ENCODE results near the gene CCSER1. TPM values are rescaled to one million over a fixed set of nuclear protein-coding genes. Genes with fewer than 3 reads are reported as not detected.

CCSER1 gene
- total and polyA plus RNA-seq, 2 experiments from 2014 or later: 2.9 to 3.4 TPM

DNA sequence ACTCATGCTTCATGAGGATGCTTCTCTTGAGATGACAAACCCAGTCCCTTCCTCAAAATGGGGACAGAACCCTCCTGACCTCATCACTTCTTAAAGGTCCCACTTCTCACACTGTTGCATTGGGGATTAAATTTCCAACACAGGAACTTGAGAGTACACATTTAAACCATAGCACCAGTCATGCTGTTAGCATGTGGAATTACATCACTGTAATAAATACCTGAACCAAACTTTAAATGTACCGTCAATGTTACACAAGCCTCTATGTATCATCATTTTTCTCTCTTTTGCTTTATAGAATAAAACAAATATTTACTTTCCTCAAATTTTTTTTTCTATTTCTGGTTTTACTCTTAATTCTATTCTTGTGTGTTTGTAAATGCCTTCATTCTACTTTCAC lies 448.2 kb downstream of the CCSER1 start:
- H3K79me2 ChIP-seq (replicated peaks; ENCODE audit: insufficient read depth): no peaks in the 10 kb centered on the region
- no peak overlapping the region for H3K4me3 Mint-ChIP-seq
- H3K27ac Mint-ChIP-seq: no peak overlapping the region
- H3F3A ChIP-seq (replicated peaks; ENCODE audit: low read depth): no peaks in the 10 kb centered on the region
- peaks cover 8% of the 10 kb centered on the region for H3K4me1 Mint-ChIP-seq
- no peaks in the 10 kb centered on the region for H3K9me2 ChIP-seq (ENCODE audit: insufficient read depth)
- no peaks in the 10 kb centered on the region for H3K27me3 Mint-ChIP-seq (ENCODE audit: insufficient read depth, low read depth, poor library complexity)
- DNase-seq (ENCODE audit: low spot score) (no peak), ATAC-seq (no peak)
- no peak overlapping the region for H3K4me2 ChIP-seq
- no peaks in the 10 kb centered on the region for H3K27me3 ChIP-seq (ENCODE audit: insufficient read depth)
- H2AFZ ChIP-seq: no peak overlapping the region
- H3K36me3 ChIP-seq (ENCODE audit: insufficient read depth): no peaks in the 10 kb centered on the region
- no peak overlapping the region for H3K27ac ChIP-seq (ENCODE audit: low read depth)
- no peaks in the 10 kb centered on the region for H3K36me3 Mint-ChIP-seq (ENCODE audit: low read depth)
- H3K4me1 ChIP-seq (ENCODE audit: insufficient read depth): 0 out of 2 replicates have a peak, but pooled peaks cover 4% of the 10 kb centered on the region
- H3K9me3 Mint-ChIP-seq: no peaks in the 10 kb centered on the region
- no peak for TF ChIP-seq EZH2phosphoT487 (IDR thresholded peaks at IDR 0.05; ENCODE audit: unreplicated experiment)
- no peak for TF ChIP-seq STAT1 (IDR thresholded peaks at IDR 0.05; ENCODE audit: unreplicated experiment)
- no peak for TF ChIP-seq POLR2AphosphoS5 (IDR thresholded peaks at IDR 0.05; ENCODE audit: low read depth)
- TF ChIP-seq CREB1 (CRISPR knock-in tag; IDR thresholded peaks at IDR 0.05; ENCODE audit: low read depth): no peak
- TF ChIP-seq ZNF331 (CRISPR knock-in tag; IDR thresholded peaks at IDR 0.05; ENCODE audit: low read depth): no peak
- TF ChIP-seq, protein P1, sequence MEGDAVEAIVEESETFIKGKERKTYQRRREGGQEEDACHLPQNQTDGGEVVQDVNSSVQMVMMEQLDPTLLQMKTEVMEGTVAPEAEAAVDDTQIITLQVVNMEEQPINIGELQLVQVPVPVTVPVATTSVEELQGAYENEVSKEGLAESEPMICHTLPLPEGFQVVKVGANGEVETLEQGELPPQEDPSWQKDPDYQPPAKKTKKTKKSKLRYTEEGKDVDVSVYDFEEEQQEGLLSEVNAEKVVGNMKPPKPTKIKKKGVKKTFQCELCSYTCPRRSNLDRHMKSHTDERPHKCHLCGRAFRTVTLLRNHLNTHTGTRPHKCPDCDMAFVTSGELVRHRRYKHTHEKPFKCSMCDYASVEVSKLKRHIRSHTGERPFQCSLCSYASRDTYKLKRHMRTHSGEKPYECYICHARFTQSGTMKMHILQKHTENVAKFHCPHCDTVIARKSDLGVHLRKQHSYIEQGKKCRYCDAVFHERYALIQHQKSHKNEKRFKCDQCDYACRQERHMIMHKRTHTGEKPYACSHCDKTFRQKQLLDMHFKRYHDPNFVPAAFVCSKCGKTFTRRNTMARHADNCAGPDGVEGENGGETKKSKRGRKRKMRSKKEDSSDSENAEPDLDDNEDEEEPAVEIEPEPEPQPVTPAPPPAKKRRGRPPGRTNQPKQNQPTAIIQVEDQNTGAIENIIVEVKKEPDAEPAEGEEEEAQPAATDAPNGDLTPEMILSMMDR (conservative IDR thresholded peaks at IDR 0.05; ENCODE audit: low read depth in 2 of 2): no peak
- TF ChIP-seq ZNF114 (CRISPR knock-in tag; IDR thresholded peaks at IDR 0.05): no peak
- no peak for TF ChIP-seq EZH2 (IDR thresholded peaks at IDR 0.05; ENCODE audit: low read depth, unreplicated experiment)
- no peak for TF ChIP-seq NANOG (IDR thresholded peaks at IDR 0.05; ENCODE audit: borderline replicate concordance)
- no peak for TF ChIP-seq REST (IDR thresholded peaks at IDR 0.05; ENCODE audit: unreplicated experiment)
- TF ChIP-seq JUNB (IDR thresholded peaks at IDR 0.05; ENCODE audit: unreplicated experiment): no peak
- TF ChIP-seq ZNF462 (CRISPR knock-in tag; IDR thresholded peaks at IDR 0.05): no peak
- TF ChIP-seq ETS1 (IDR thresholded peaks at IDR 0.05): no peak
- H4K20me1 ChIP-seq (replicated peaks; ENCODE audit: insufficient read depth): no peaks in the 10 kb centered on the region
- no peak overlapping the region for H3K4me3 ChIP-seq
